Prostate gland (tissue), 1 donor: ENCODE measurements around the gene PDIA5.

Experiments
- POLR2A ChIP-seq: fragments of 450-650 bp; IDR thresholded peaks from one replicate; pipeline ENCODE4 v1.6.1; 2016; ENCODE audit warnings: antibody characterized with exemption, mild to moderate bottlenecking
- POLR2AphosphoS5 ChIP-seq: sonication (generic); formaldehyde crosslinking; IDR thresholded peaks from one replicate; pipeline ENCODE4 v1.6.1; 2017; ENCODE audit warnings: antibody characterized with exemption

DNA sequence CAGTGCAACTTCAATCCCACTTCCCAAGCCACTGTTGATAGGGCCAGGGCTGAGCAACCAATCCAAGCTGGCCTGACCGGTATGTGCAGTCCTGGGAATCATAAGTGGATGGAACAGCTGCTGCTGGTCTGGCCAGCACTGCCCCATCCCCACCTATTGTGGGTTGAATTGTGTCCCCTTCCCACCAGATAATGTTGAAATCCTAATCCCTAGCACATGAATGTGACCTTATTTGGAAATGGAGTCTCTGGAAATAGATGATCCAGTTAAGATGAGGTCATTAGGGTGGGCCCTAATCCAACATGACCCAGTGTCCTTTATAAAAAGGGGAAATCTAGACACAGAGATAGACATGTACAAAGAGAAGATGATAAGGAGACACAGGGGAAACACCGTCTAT is 13.7 kb upstream of the PDIA5 start:
- no peak for TF ChIP-seq POLR2AphosphoS5
- TF ChIP-seq POLR2A, result no peak
